ENCODE data around the gene LRMDA. TPM values are rescaled to one million over a fixed set of nuclear protein-coding genes. Genes with fewer than 3 reads are reported as not detected.
A peak's percentile ranks its signal among the peaks of the same experiment; 100 is the strongest.

The LRMDA gene
- total and polyA plus RNA-seq, 2 of the 8 experiments (the other 6 are each of a cell fraction or from before 2014, with no cell fraction given), result 0.86 to 2.8 TPM

GRCh38 chr10:75464478-75465449 lies 33.3 kb downstream of the LRMDA start:
- Histone ChIP-seq H2BK15ac (ENCODE audit: low read length) (no peak overlapping the region), H3K36me3 (ENCODE audit: control insufficient read depth in 2 of 4, insufficient read depth in 4 of 4, low read length in 3 of 4) (no peaks in the 10 kb centered on the region), H3K4me2 (ENCODE audit: insufficient read depth in 1 of 2, low read depth in 2 of 2, low read length in 2 of 2) (no peak overlapping the region), H3K27me3 (replicated peaks in 1 of 4; ENCODE audit: control insufficient read depth in 3 of 4, extremely low read depth in 1 of 4, insufficient read depth in 3 of 4, low read length in 3 of 4) (no peaks in the 10 kb centered on the region; a peak in 1 of 7 replicates), H2AK5ac (ENCODE audit: low read depth, low read length) (no peak overlapping the region), H2BK12ac (ENCODE audit: low read depth, low read length) (no peak overlapping the region), H2BK20ac (ENCODE audit: low read length) (no peak overlapping the region), H4K8ac (ENCODE audit: extremely low read depth, insufficient read depth, low read length) (no peak overlapping the region), H3K79me1 (ENCODE audit: low read depth, low read length) (no peaks in the 10 kb centered on the region), H3K14ac (ENCODE audit: insufficient read length) (no peak overlapping the region), H3K4me3 (ENCODE audit: extremely low read depth in 1 of 4, insufficient read depth in 2 of 4, low read depth in 3 of 4, low read length in 4 of 4) (no peak overlapping the region), H2AFZ (ENCODE audit: low read length) (0 out of 2 replicates have a peak overlapping the region, but pooled peaks have one; percentile 25), H3K9ac (replicated peaks in 1 of 4; ENCODE audit: extremely low read depth in 1 of 4, low read depth in 3 of 4, low read length in 3 of 4) (no peak overlapping the region), H3K56ac (replicated peaks; ENCODE audit: insufficient read length, low read depth, low read length) (no peak overlapping the region), H2BK120ac (replicated peaks; ENCODE audit: low read depth, low read length) (no peak overlapping the region), H3K9me3 (ENCODE audit: insufficient read depth in 2 of 2, low read depth in 1 of 2, low read length in 1 of 2) (no peaks in the 10 kb centered on the region), H4K5ac (ENCODE audit: insufficient read length, low read depth, low read length) (no peak overlapping the region), H3K23me2 (ENCODE audit: low read depth, low read length) (no peaks in the 10 kb centered on the region), H3K4me1 (replicated peaks in 1 of 4; ENCODE audit: control insufficient read depth in 3 of 4, insufficient read depth in 4 of 4, low read length in 3 of 4) (peaks cover 3 to 14% (median 9%) of the 10 kb centered on the region in 4 experiments; a peak in 6 of 7 replicates), H3K4ac (replicated peaks; ENCODE audit: insufficient read length, low read depth, low read length) (no peak overlapping the region), H3K79me2 (ENCODE audit: control insufficient read depth in 1 of 2, insufficient read depth in 2 of 2, low read length in 2 of 2) (no peaks in the 10 kb centered on the region), H3K27ac (ENCODE audit: low read depth, low read length) (no peak overlapping the region), H3K18ac (ENCODE audit: extremely low read depth, low read length) (no peak overlapping the region), H2BK5ac (ENCODE audit: low read depth, low read length) (no peak overlapping the region), H4K91ac (replicated peaks; ENCODE audit: insufficient read length, low read length) (no peak overlapping the region), H3K23ac (ENCODE audit: insufficient read length) (no peak overlapping the region), H4K20me1 (replicated peaks in 1 of 2; ENCODE audit: control insufficient read depth in 1 of 2, insufficient read depth in 2 of 2, low read length in 2 of 2) (no peaks in the 10 kb centered on the region)
- ChIA-PET POLR2A (ENCODE audit: partially characterized antibody) (no interaction called here), CTCF (ENCODE audit: partially characterized antibody) (interaction anchor here (2.1 kb wide), 1 partner anchor 8 kb away, joined by 7 read pairs; no protein-coding TSS in a partner anchor)
- 82% methylated on average over 10 of the region's 10 CpGs; no CpG with 5 or more reads in 1 of the 2 experiments for WGBS, 2 experiments (ENCODE audit: extremely low coverage in 1 of 2, insufficient coverage in 1 of 2, insufficient read length in 1 of 2, insufficient replicate concordance in 2 of 2, low coverage in 1 of 2, low lambda C conversion rate in 2 of 2, missing lambda C conversion rate in 1 of 2)
- FAIRE-seq (no peak), DNase-seq (ENCODE audit: low read depth in 1 of 2, low spot score in 2 of 2) (no peak)
- TF ChIP-seq CHD2 (IDR thresholded peaks at IDR 0.05; ENCODE audit: low read length) (no peak), CTBP2 (IDR thresholded peaks at IDR 0.05; ENCODE audit: borderline replicate concordance, insufficient read depth, insufficient read length, low read length) (no peak), BACH1 (IDR thresholded peaks at IDR 0.05; ENCODE audit: low read length) (no peak), CEBPB (IDR thresholded peaks at IDR 0.05; ENCODE audit: low read depth, low read length) (no peak), ATF3 (IDR thresholded peaks at IDR 0.05; ENCODE audit: insufficient read depth, low read depth, low read length) (no peak), TAF7 (optimal IDR thresholded peaks at IDR 0.05; ENCODE audit: borderline replicate concordance, low read depth, low read length) (no peak), ATF2 (IDR thresholded peaks at IDR 0.05; ENCODE audit: low read length) (no peak), SP4 (IDR thresholded peaks at IDR 0.05; ENCODE audit: low read length) (no peak), SRF (IDR thresholded peaks at IDR 0.05; ENCODE audit: low read depth, low read length) (no peak)
